Liver (tissue), 9 donors: ENCODE measurements around the gene RNU6-7. TPM values are rescaled to one million over a fixed set of nuclear protein-coding genes. Genes with fewer than 3 reads are reported as not detected.

Experiments
- DNase-seq: peaks from one replicate; pipeline ENCODE4 v3.0.0-alpha.2; 2017; ENCODE audit warnings: low spot score
- H3K27ac ChIP-seq, 2 donors: one replicate each; pipeline ENCODE4 v1.7.0; 2013; ENCODE audit warnings: inconsistent platforms in 2 of 2, low read length in 2 of 2, control low read depth in 1 of 2, low read depth in 1 of 2, mild to moderate bottlenecking in 1 of 2
- H3K27me3 ChIP-seq, 4 donors: one replicate each; pipeline versions ENCODE4 v1.6.1 to v1.7.0; 2013; ENCODE audit warnings: low read length in 3 of 4, inconsistent platforms in 1 of 4, mild to moderate bottlenecking in 1 of 4, moderate library complexity in 1 of 4; ENCODE audit not compliant: control insufficient read depth in 4 of 4, insufficient read depth in 4 of 4
- H3K36me3 ChIP-seq, 4 donors: one replicate each; pipeline versions ENCODE4 v1.6.1 to v1.7.0; 2013; ENCODE audit warnings: low read length in 3 of 4, mild to moderate bottlenecking in 3 of 4, low read depth in 1 of 4, moderate library complexity in 1 of 4; ENCODE audit not compliant: control insufficient read depth in 4 of 4, insufficient read depth in 3 of 4
- H3K4me1 ChIP-seq, 4 donors: one replicate each; pipeline versions ENCODE4 v1.6.1 to v1.7.0; 2013; ENCODE audit warnings: low read length in 3 of 4, mild to moderate bottlenecking in 3 of 4, moderate library complexity in 1 of 4; ENCODE audit not compliant: control insufficient read depth in 4 of 4, insufficient read depth in 4 of 4
- H3K4me3 ChIP-seq, 3 donors: one replicate each; pipeline versions ENCODE4 v1.6.1 to v1.7.0; 2013; ENCODE audit warnings: low read length in 3 of 3, control low read depth in 1 of 3, low read depth in 1 of 3, mild to moderate bottlenecking in 1 of 3
- H3K9ac ChIP-seq, 2 donors: one replicate each; pipeline ENCODE4 v1.7.0; 2013; ENCODE audit warnings: low read length in 2 of 2, mild to moderate bottlenecking in 2 of 2, moderate library complexity in 2 of 2, control low read depth in 1 of 2, low read depth in 1 of 2
- H3K9me3 ChIP-seq, 4 donors: one replicate each; pipeline versions ENCODE4 v1.6.1 to v1.7.0; 2013; ENCODE audit warnings: low read length in 3 of 4; ENCODE audit not compliant: control insufficient read depth in 4 of 4
- EGR1 ChIP-seq, 2 donors: IDR thresholded peaks; 2 replicates each; pipeline ENCODE4 v1.6.1; 2016 to 2018; ENCODE audit warnings: antibody characterized with exemption in 2 of 2, low read depth in 2 of 2
- FOXA1 ChIP-seq: IDR thresholded peaks from 2 replicates; pipeline ENCODE4 v1.6.1; 2016; ENCODE audit warnings: antibody characterized with exemption
- FOXA2 ChIP-seq: IDR thresholded peaks from 2 replicates; pipeline ENCODE4 v1.6.1; 2016; ENCODE audit warnings: antibody characterized with exemption
- GABPA ChIP-seq, 2 donors: IDR thresholded peaks in 1 of 2; conservative IDR thresholded peaks in 1 of 2; 2 replicates each; pipeline ENCODE4 v1.6.1; 2016; ENCODE audit warnings: antibody characterized with exemption in 2 of 2, mild to moderate bottlenecking in 1 of 2, moderate library complexity in 1 of 2
- HNF4A ChIP-seq, 2 donors: conservative IDR thresholded peaks; 2 replicates each; pipeline ENCODE4 v1.6.1; 2016; ENCODE audit warnings: antibody characterized with exemption in 2 of 2, mild to moderate bottlenecking in 2 of 2
- HNF4G ChIP-seq: IDR thresholded peaks from 2 replicates; pipeline ENCODE4 v1.6.1; 2016; ENCODE audit warnings: antibody characterized with exemption
- JUND ChIP-seq, 2 donors: IDR thresholded peaks; 2 replicates each; pipeline ENCODE4 v1.6.1; 2016; ENCODE audit warnings: antibody characterized with exemption in 2 of 2
- NR2F2 ChIP-seq: IDR thresholded peaks from 2 replicates; pipeline ENCODE4 v1.6.1; 2016; ENCODE audit warnings: antibody characterized with exemption
- RAD21 ChIP-seq, 2 donors: IDR thresholded peaks; 2 replicates each; pipeline ENCODE4 v1.6.1; 2016; ENCODE audit warnings: antibody characterized with exemption in 2 of 2, mild to moderate bottlenecking in 2 of 2
- RXRA ChIP-seq, 2 donors: IDR thresholded peaks; 2 replicates each; pipeline ENCODE4 v1.6.1; 2017 to 2018; ENCODE audit warnings: antibody characterized with exemption in 2 of 2, mild to moderate bottlenecking in 1 of 2
- SP1 ChIP-seq: IDR thresholded peaks from 2 replicates; pipeline ENCODE4 v1.6.1; 2018; ENCODE audit warnings: antibody characterized with exemption, mild to moderate bottlenecking
- TAF1 ChIP-seq: conservative IDR thresholded peaks from 2 replicates; pipeline ENCODE4 v1.6.1; 2016; ENCODE audit warnings: antibody characterized with exemption, mild to moderate bottlenecking
- YY1 ChIP-seq: IDR thresholded peaks from 2 replicates; pipeline ENCODE4 v1.6.1; 2016; ENCODE audit warnings: antibody characterized with exemption, mild to moderate bottlenecking
- WGBS: extraction: QIAGEN DNeasy Blood & Tissue Kit; methylation state at CpG from one replicate; pipeline ENCODE4 v1.1.7; 2013; 5-methylcytosine and 5-hydroxymethylcytosine counted together
- polyA plus RNA-seq, 2 donors: library from polyadenylated mRNA; stranded (reverse) in 1 of 2; unstranded in 1 of 2; fragments of 200-250 nt in 1 of 2; fragments of >200 nt in 1 of 2; fragmentation: Nextera tagmentation in 1 of 2; extraction: Ambion mirVana in 1 of 2; gene quantifications; one replicate each; pipeline versions ENCODE4 v1.2.1 to v1.2.3, GENCODE V29; 2013 to 2015
- total RNA-seq, 2 donors: library from RNA; depleted of rRNA; stranded (reverse); fragments of >200 nt; gene quantifications; one replicate each; pipeline ENCODE4 v1.2.3, GENCODE V29; 2014
- TF ChIP-seq, protein P1 (sequence below): fragments of 150-350 bp; IDR thresholded peaks from 2 replicates; pipeline ENCODE4 v1.5.1; 2017; ENCODE audit warnings: improper control_type of control experiment, low read depth, low read length; ENCODE audit not compliant: missing input control
- TF ChIP-seq, protein P2 (sequence below): IDR thresholded peaks from 2 replicates; pipeline ENCODE4 v1.6.1; 2016; ENCODE audit warnings: antibody characterized with exemption
- TF ChIP-seq, protein P3 (sequence below): IDR thresholded peaks from 2 replicates; pipeline ENCODE4 v1.6.1; 2016; ENCODE audit warnings: antibody characterized with exemption
- TF ChIP-seq, protein P4 (sequence below): IDR thresholded peaks from 2 replicates; pipeline ENCODE4 v1.6.1; 2016; ENCODE audit warnings: antibody characterized with exemption, mild to moderate bottlenecking
- TF ChIP-seq, protein P5 (sequence below): IDR thresholded peaks from 2 replicates; pipeline ENCODE4 v1.6.1; 2016; ENCODE audit warnings: antibody characterized with exemption
- donor health status: healthy.
- donor health status: healthy.
- donor health status: healthy.
- donor health status: healthy.
- donor health status: healthy.

RNU6-7 gene
- total and polyA plus RNA-seq, 4 donors = not detected

DNA sequence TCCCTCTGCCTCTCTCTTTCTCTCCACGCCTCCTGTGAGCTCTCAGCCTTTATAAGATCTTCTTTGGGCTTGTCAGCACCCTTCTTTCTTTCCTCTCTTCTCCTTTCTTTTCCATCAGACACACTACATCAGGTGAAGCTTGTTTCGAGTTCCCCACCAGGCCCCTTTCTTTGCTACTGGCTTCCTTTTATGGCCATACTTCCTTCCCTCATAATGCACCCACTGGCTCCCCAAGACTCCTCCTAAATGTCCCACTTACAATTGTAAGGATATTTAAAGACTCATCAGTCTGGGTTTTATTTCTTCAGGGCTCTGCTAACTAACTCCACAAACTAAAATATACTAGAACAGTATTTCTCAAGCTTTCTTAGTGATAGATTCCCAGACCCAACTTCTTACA is 4.7 kb downstream of the RNU6-7 start:
- no peaks in the 10 kb centered on the region for H3K27me3 ChIP-seq
- no peak for TF ChIP-seq FOXA2
- TF ChIP-seq, protein P1, sequence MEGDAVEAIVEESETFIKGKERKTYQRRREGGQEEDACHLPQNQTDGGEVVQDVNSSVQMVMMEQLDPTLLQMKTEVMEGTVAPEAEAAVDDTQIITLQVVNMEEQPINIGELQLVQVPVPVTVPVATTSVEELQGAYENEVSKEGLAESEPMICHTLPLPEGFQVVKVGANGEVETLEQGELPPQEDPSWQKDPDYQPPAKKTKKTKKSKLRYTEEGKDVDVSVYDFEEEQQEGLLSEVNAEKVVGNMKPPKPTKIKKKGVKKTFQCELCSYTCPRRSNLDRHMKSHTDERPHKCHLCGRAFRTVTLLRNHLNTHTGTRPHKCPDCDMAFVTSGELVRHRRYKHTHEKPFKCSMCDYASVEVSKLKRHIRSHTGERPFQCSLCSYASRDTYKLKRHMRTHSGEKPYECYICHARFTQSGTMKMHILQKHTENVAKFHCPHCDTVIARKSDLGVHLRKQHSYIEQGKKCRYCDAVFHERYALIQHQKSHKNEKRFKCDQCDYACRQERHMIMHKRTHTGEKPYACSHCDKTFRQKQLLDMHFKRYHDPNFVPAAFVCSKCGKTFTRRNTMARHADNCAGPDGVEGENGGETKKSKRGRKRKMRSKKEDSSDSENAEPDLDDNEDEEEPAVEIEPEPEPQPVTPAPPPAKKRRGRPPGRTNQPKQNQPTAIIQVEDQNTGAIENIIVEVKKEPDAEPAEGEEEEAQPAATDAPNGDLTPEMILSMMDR = no peak
- no peak for TF ChIP-seq YY1
- TF ChIP-seq HNF4A (conservative IDR thresholded peaks at IDR 0.05) = no peak
- TF ChIP-seq RXRA (IDR thresholded peaks at IDR 0.05) = no peak
- TF ChIP-seq FOXA1 = no peak
- TF ChIP-seq, protein P2, sequence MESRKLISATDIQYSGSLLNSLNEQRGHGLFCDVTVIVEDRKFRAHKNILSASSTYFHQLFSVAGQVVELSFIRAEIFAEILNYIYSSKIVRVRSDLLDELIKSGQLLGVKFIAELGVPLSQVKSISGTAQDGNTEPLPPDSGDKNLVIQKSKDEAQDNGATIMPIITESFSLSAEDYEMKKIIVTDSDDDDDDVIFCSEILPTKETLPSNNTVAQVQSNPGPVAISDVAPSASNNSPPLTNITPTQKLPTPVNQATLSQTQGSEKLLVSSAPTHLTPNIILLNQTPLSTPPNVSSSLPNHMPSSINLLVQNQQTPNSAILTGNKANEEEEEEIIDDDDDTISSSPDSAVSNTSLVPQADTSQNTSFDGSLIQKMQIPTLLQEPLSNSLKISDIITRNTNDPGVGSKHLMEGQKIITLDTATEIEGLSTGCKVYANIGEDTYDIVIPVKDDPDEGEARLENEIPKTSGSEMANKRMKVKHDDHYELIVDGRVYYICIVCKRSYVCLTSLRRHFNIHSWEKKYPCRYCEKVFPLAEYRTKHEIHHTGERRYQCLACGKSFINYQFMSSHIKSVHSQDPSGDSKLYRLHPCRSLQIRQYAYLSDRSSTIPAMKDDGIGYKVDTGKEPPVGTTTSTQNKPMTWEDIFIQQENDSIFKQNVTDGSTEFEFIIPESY = no peak
- TF ChIP-seq RAD21 (IDR thresholded peaks at IDR 0.05) = no peak
- TF ChIP-seq GABPA (IDR thresholded peaks at IDR 0.05 in 1 of 2, conservative IDR thresholded peaks at IDR 0.05 in 1 of 2) = no peak
- TF ChIP-seq JUND (IDR thresholded peaks at IDR 0.05) = no peak
- TF ChIP-seq HNF4G = no peak
- TF ChIP-seq EGR1 (IDR thresholded peaks at IDR 0.05; ENCODE audit: low read depth in 2 of 2) = no peak
- H3K4me1 ChIP-seq = peaks cover 0 to 18% (median 11%) of the 10 kb centered on the region in 4 donors
- no peak overlapping the region for H3K4me3 ChIP-seq
- no peak overlapping the region for H3K9ac ChIP-seq
- H3K9me3 ChIP-seq = no peaks in the 10 kb centered on the region
- no peaks in the 10 kb centered on the region for H3K36me3 ChIP-seq
- WGBS = 88% methylated on average over 2 of the region's 2 CpGs
- DNase-seq = no peak
- H3K27ac ChIP-seq = no peak overlapping the region

DNA sequence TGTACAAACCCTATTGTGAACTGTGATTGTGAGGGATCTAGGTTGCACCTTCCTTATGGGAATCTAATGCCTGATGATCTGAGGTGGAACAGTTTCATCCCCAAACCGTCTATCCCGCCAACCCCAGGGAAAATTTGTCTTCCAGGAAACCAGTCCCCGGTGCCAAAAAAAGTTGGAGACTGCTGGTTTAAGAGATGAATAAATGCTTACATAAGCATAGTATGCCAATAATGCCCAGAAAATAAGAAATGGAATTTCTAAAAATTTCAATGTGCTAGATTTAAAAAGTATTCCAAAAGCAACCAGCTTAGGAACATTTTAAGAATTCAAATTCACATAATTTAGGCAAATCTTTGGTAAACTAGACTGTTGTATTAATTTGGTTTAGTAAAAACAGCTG is 6.6 kb downstream of the RNU6-7 start:
- DNase-seq = no peak
- no peak overlapping the region for H3K4me3 ChIP-seq
- TF ChIP-seq YY1 (no peak), JUND (IDR thresholded peaks at IDR 0.05) (no peak), RXRA (IDR thresholded peaks at IDR 0.05) (no peak), NR2F2 (no peak), FOXA2 (no peak), HNF4G (no peak), FOXA1 (no peak), RAD21 (IDR thresholded peaks at IDR 0.05) (no peak), EGR1 (IDR thresholded peaks at IDR 0.05; ENCODE audit: low read depth in 2 of 2) (no peak), GABPA (IDR thresholded peaks at IDR 0.05 in 1 of 2, conservative IDR thresholded peaks at IDR 0.05 in 1 of 2) (no peak), TAF1 (no peak), HNF4A (conservative IDR thresholded peaks at IDR 0.05) (no peak), SP1 (no peak)
- TF ChIP-seq, protein P1 = no peak
- TF ChIP-seq, protein P3, sequence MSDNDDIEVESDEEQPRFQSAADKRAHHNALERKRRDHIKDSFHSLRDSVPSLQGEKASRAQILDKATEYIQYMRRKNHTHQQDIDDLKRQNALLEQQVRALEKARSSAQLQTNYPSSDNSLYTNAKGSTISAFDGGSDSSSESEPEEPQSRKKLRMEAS = no peak
- TF ChIP-seq, protein P4, sequence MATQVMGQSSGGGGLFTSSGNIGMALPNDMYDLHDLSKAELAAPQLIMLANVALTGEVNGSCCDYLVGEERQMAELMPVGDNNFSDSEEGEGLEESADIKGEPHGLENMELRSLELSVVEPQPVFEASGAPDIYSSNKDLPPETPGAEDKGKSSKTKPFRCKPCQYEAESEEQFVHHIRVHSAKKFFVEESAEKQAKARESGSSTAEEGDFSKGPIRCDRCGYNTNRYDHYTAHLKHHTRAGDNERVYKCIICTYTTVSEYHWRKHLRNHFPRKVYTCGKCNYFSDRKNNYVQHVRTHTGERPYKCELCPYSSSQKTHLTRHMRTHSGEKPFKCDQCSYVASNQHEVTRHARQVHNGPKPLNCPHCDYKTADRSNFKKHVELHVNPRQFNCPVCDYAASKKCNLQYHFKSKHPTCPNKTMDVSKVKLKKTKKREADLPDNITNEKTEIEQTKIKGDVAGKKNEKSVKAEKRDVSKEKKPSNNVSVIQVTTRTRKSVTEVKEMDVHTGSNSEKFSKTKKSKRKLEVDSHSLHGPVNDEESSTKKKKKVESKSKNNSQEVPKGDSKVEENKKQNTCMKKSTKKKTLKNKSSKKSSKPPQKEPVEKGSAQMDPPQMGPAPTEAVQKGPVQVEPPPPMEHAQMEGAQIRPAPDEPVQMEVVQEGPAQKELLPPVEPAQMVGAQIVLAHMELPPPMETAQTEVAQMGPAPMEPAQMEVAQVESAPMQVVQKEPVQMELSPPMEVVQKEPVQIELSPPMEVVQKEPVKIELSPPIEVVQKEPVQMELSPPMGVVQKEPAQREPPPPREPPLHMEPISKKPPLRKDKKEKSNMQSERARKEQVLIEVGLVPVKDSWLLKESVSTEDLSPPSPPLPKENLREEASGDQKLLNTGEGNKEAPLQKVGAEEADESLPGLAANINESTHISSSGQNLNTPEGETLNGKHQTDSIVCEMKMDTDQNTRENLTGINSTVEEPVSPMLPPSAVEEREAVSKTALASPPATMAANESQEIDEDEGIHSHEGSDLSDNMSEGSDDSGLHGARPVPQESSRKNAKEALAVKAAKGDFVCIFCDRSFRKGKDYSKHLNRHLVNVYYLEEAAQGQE = no peak
- TF ChIP-seq, protein P2 = no peak
- TF ChIP-seq, protein P5, sequence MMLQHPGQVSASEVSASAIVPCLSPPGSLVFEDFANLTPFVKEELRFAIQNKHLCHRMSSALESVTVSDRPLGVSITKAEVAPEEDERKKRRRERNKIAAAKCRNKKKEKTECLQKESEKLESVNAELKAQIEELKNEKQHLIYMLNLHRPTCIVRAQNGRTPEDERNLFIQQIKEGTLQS = no peak
- no peaks in the 10 kb centered on the region for H3K9me3 ChIP-seq
- 88% methylated on average over 3 of the region's 3 CpGs for WGBS
- no peak overlapping the region for H3K27ac ChIP-seq
- H3K9ac ChIP-seq = no peak overlapping the region
- no peaks in the 10 kb centered on the region for H3K36me3 ChIP-seq
- no peaks in the 10 kb centered on the region for H3K27me3 ChIP-seq
- H3K4me1 ChIP-seq = peaks cover 0 to 5% (median 4%) of the 10 kb centered on the region in 4 donors
